ENCODE results near the gene IGSF21.

- TF ChIP-seq CTCF (IDR thresholded peaks at IDR 0.05; ENCODE audit: low read length) = no peak
- TF ChIP-seq EZH2 (IDR thresholded peaks at IDR 0.05; ENCODE audit: borderline replicate concordance, low read length) = no peak
Measured at GRCh38 chr1:18170444-18170843, 62.8 kb downstream of the IGSF21 start.

Measured in OCI-LY1 (cell line).